Gastrocnemius medialis (tissue), 4 donors: Measurements from ENCODE around the gene JPT1.

ENCODE experiments used
- CTCF ChIP-seq, 5 experiments: fragments of 450-650 bp in 3 of 5; fragments of 200-600 bp in 2 of 5; sonication (generic) in 2 of 5; IDR thresholded peaks in 4 of 5; conservative IDR thresholded peaks in 1 of 5; 1 replicate in 4 of 5; 2 replicates in 1 of 5; pipeline ENCODE4 v1.5.1; 2016 to 2019; ENCODE audit warnings: antibody characterized with exemption in 5 of 5, mild to moderate bottlenecking in 3 of 5, moderate library complexity in 3 of 5
- POLR2A ChIP-seq, 2 donors: fragments of 450-650 bp; IDR thresholded peaks; one replicate each; pipeline ENCODE4 v1.6.1; 2017; ENCODE audit warnings: antibody characterized with exemption in 2 of 2, mild to moderate bottlenecking in 2 of 2, moderate library complexity in 2 of 2

GRCh38 chr17:75152922-75153779 is 1.2 kb downstream of the JPT1 start:
- TF ChIP-seq CTCF (IDR thresholded peaks at IDR 0.05 in 4 of 5, conservative IDR thresholded peaks at IDR 0.05 in 1 of 5) (no peak), POLR2A (IDR thresholded peaks at IDR 0.05) (no peak)
